LHCN-M2 (cell line): ENCODE data around the gene UCMA. TPM values are rescaled to one million over a fixed set of nuclear protein-coding genes. Genes with fewer than 3 reads are reported as not detected.

Source experiments
- DNase-seq: peaks from one replicate; pipeline ENCODE4 v3.0.0-alpha.2; 2012; ENCODE audit warnings: low read depth
- total RNA-seq: library from RNA; depleted of rRNA; stranded (reverse); fragments of >200 nt; gene quantifications from 2 replicates; pipeline ENCODE4 v1.2.3, GENCODE V29; 2014; rRNA removed

Gene UCMA
- total RNA-seq, 1 experiment from 2014 or later: not detected

- DNase-seq: no peak
Measured at GRCh38 chr10:13187135-13187534, 47.0 kb downstream of the UCMA start.

GRCh38 chr10:13184730-13185514 lies 49.3 kb downstream of the UCMA start:
- no peak for DNase-seq

GRCh38 chr10:13184276-13184675 lies 49.9 kb downstream of the UCMA start:
- no peak for DNase-seq

DNA sequence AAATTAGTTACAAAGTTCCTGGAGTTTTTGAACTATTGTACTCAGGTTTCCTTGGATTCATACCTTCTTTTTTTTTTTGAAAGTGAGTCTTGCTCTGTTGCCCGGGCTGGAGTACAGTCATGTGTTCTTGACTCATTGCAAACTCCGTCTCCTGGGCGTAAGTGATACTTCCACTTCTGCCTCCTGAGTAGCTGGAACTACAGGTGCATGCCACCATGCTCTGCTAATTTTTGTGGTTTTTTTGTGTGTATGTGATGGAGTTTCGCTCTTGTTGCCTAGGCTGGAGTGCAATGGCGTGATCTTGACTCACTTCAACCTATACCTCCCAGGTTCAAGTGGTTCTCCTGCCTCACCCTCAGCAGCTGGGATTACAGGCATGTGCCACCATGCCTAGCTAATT lies 50.5 kb downstream of the UCMA start:
- DNase-seq: no peak

DNA sequence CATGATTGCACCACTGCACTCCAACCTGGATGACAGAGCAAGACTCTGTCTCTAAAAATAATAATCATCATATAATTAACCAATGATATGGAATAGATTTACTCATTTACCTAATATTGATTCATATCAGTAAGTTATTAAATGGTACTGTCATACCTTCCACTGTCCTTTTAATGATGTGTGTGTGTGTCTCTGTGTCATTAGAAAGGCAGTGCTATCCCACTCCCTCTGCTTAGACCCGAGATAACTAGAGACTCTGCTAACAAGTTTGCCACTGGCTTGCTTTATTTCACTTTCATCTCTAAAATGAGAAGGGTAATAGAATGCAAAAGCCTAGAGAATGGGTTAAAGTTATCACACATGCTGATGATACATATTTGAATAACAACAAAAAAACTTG lies 51.8 kb downstream of the UCMA start:
- no peak for DNase-seq

DNA sequence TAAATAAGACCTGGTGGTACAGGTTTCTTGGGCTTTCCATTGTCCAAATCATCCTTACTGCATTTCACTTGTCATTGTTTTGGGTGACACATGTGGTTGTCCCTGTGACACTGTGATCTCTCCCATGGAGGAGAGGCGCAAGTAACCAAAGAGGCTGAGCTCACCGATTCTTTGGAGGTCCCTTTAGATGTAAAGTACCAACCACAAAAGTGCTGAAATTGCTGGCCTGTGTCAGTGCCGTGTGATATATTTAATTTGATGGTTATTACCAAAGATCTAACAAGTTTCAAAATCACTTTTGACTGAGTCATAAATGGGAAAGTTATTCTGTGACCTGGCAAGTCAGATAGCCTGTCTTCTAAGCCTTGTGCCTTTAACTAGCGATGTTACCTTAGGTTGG lies 53.4 kb downstream of the UCMA start:
- DNase-seq: no peak

- no peak for DNase-seq
Measured at GRCh38 chr10:13173616-13174015, 60.6 kb downstream of the UCMA start.

Other genes with a start within 250 kb of the UCMA start
- gene CCDC3, start 232.7 kb downstream of the UCMA start, total RNA-seq: 3.2 and 4.0 TPM in 2 replicates
- gene OPTN, start 134.2 kb downstream of the UCMA start, total RNA-seq: 41.9 and 45.1 TPM in 2 replicates
- gene MCM10, start 72.8 kb downstream of the UCMA start, total RNA-seq: 26.1 and 29.6 TPM in 2 replicates
- gene PHYH, start 65.7 kb upstream of the UCMA start, total RNA-seq: 37.0 and 48.4 TPM in 2 replicates
- gene SEPHS1, start 113.9 kb upstream of the UCMA start, total RNA-seq: 53.5 and 60.7 TPM in 2 replicates